ENCODE results near the gene PPP1R14B.

Gene PPP1R14B

DNA sequence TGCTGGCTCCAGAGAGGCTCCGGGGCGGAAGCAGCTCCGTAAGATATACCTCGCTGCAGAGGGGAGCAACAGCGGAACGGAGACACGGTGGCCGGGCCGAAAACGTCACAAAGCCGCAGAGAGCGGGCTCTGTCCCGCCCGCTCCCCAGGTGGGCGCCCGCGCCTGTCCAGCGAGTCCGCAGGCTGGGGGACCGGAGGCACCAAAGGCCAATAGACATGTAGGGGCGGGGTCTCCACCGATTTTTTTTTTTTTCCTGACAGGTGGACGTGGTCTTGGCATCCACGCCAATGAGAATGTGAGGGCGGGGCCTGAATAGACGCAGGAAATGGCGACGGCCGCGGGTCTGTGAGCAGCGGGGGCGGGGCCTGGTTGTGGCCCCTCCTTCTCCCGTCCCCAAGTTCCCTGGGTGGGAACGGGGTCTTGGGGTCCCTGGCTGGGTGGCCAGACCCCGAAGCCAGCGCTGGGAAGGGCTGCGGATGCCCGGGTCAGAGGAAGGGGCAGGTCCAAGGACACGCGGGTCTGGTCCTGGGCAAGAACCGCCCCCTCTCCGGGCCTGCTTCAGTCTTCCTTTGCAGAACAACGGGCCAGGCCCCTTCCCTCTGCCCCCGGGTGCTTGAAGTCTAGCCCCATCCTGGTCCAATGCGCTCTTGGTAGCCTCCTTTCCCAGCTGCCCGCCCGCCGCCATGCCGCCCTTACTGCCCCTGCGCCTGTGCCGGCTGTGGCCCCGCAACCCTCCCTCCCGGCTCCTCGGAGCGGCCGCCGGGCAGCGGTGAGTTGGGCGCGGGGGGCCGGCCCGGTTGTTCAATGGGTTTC, 16.4 kb downstream of the PPP1R14B start, which contains the start of gene DNAJC4:
DNAJC4 (plus strand) TSS at position 378 of the 814 bp plus-strand sequence; CDS start at position 685, 307 bp downstream.
- DNase-seq (ENCODE audit: low read depth) = peak; percentile 84

- no peak for DNase-seq (ENCODE audit: low read depth)
These were observed 17.0 kb downstream of the PPP1R14B start for GRCh38 chr11:64229744-64230170.

DNA sequence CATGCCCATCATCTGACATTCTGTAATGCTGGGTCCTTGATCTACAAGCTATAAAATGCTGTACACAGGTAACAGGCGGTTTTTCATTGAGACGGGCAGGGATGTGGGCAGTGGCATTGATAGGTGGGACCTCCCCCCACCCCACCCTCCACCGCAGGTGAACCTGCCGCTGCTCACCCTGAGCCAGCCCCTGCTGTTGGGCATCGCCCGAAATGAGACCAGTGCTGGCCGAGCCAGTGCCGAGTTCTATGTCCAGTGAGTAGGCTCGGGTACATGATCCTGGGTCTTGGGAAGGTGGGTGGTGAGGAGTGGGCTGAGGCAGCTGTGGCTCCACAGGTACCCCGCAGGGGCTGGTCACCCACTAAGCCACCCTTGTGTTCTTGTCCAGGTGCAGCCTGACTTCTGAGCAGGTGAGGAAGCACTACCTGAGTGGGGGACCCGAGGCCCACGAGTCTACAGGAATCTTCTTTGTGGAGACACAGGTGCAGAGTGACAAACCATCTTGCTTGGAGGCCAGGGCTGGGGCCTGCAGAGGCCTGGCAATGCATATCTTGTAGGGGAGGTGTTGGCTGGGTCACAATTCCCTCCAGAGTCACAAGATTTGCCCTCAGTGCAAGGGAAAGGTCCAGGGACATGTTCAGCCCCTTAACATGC, 17.5 kb downstream of the PPP1R14B start:
- no peak for DNase-seq (ENCODE audit: low read depth)

- no peak for DNase-seq (ENCODE audit: low read depth)
These were observed 19.3 kb downstream of the PPP1R14B start for GRCh38 chr11:64227405-64227956.

- DNase-seq (ENCODE audit: low read depth) = no peak
These were observed 20.2 kb downstream of the PPP1R14B start for GRCh38 chr11:64226507-64227051.

DNA sequence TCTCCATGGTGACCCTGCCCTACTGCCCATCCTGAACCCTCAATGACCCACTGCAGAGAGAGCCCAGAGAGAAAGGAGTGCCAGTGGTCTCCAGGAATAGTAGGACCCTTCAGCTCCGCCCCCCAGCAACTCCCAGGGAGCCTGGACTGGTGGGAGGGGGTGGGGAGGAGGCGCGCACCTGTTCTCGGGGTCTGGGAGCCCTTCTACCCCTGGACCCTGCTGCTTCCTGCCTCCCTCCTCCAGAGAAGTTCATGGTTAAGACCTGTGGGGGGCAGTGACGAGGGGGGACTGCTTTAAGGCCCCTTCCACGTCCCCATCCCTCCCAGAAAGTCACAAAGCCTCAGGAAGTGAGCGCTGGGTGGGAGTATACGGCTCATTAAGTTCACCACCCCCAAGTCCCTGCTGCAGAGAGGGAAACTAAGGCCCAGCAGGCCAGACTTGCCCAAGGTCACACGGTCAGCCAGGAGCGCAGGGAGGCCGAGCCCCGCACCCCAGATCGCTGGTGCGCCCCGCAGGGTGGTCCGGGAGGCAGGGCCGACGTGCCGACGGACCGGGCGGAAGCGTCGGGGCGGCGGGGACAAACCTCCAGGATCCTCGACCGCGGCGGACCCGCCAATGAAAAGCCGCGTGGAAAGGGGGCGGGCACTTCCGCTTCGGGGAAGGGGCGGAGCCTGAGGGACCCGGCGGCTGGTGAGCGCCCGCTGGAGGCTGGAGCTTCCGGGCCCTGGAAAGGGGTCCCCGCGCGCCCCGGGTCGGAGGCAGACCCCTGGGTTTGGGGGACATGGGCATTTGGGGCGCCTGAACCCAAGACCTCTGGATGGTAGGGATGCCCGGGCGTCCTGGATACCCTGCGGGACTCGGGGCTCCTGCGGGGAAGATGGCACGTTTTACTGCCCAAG, 20.9 kb downstream of the PPP1R14B start, which contains the start of the genes NUDT22 and TRPT1:
NUDT22 (plus strand) TSS at position 667 of the 899 bp plus-strand sequence. CDS start 379 bp downstream, outside the sequence.
TRPT1 (minus strand) TSS at position 579 of the 899 bp plus-strand sequence; CDS start at position 253, 326 bp downstream.
- DNase-seq (ENCODE audit: low read depth) = peak; percentile 58

- no peak for DNase-seq (ENCODE audit: low read depth)
These were observed 21.7 kb downstream of the PPP1R14B start for GRCh38 chr11:64224891-64225607.

DNA sequence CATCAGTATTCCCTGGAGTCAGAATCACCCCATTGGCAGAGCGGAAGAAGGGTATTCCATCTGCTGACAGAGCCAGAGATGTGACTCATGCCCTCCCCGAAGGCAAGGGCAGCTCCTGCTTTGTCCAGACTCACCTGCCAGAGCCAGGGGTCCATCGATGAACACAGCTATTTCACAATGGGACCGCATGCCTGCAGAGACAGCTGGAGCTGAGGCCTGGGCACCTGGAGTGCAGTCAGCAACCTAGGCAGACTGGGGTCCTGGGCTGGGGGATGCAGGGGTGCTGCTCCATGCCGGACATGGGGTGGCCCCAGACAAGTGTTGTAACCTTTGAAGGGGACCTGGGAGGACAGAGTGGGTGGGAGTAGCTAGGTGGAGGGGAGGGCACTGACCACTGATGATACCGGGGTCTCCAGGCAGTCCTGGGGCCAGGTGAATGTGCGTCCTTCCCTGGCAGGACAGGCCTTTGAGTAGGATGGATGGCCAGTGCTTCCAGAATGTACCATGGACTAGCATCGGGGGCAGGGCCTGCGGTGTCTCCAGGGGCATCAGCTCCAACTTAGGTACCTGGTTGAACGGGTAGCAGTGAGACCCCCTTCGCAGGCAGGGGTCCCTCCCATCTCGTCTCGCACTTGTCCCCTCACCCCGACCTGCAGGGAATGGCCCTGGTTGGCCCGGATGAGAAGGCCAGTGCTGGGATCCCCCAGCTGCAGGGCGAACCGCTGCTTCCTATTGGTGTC, 22.4 kb downstream of the PPP1R14B start:
- no peak for DNase-seq (ENCODE audit: low read depth)

- DNase-seq (ENCODE audit: low read depth) = no peak
These were observed 23.6 kb downstream of the PPP1R14B start for GRCh38 chr11:64223001-64223651.

- DNase-seq (ENCODE audit: low read depth) = no peak
These were observed 24.1 kb downstream of the PPP1R14B start for GRCh38 chr11:64222651-64223000.

- no peak for DNase-seq (ENCODE audit: low read depth)
These were observed 25.9 kb downstream of the PPP1R14B start for GRCh38 chr11:64220798-64221197.

DNA sequence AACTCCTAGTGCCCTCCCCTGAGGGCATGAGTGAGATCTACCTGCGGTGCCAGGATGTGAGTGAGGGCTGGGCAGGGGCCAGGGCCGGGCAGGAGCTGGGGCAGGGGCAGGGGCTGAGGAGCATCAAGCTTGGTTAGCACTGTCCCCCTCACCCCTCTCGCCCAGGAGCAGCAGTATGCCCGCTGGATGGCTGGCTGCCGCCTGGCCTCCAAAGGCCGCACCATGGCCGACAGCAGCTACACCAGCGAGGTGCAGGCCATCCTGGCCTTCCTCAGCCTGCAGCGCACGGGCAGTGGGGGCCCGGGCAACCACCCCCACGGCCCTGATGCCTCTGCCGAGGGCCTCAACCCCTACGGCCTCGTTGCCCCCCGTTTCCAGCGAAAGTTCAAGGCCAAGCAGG, 26.5 kb downstream of the PPP1R14B start:
- DNase-seq (ENCODE audit: low read depth) = no peak

GRCh38 chr11:64219755-64220154, 27.0 kb downstream of the PPP1R14B start:
- DNase-seq (ENCODE audit: low read depth) = no peak

GRCh38 chr11:64219354-64219684, 27.4 kb downstream of the PPP1R14B start:
- DNase-seq (ENCODE audit: low read depth) = no peak

- no peak for DNase-seq (ENCODE audit: low read depth)
These were observed 28.0 kb downstream of the PPP1R14B start for GRCh38 chr11:64218628-64219353.

- no peak for DNase-seq (ENCODE audit: low read depth)
These were observed 29.9 kb downstream of the PPP1R14B start for GRCh38 chr11:64216879-64217278.

GRCh38 chr11:64211181-64211872, 35.4 kb downstream of the PPP1R14B start:
- no peak for DNase-seq (ENCODE audit: low read depth)

- no peak for DNase-seq (ENCODE audit: low read depth)
These were observed 36.3 kb downstream of the PPP1R14B start for GRCh38 chr11:64210301-64211020.

Data from amniotic epithelial cell (primary cell).